Activated T-cell treated with anti-CD3 and anti-CD28 coated beads, Interleukin-2, amount 50 U/mL, for 72 hours (primary cell): ENCODE data around the gene NAALADL2. TPM values are rescaled to one million over a fixed set of nuclear protein-coding genes. Genes with fewer than 3 reads are reported as not detected.
"Not testable (repeated sequence)": the region's sequence is repeated elsewhere in the genome, so short reads cannot be mapped to it uniquely, and the experiment has no call there.

Source experiments
- ATAC-seq, 2 donors: fragments of 150-1000 bp; cut with Tn5 transposase; replicated peaks in 1 of 2; 2 replicates each; pipeline ENCODE4 v1.10.0; 2021; ENCODE audit warnings: moderate library complexity in 2 of 2, mild to moderate bottlenecking in 1 of 2
- DNase-seq, 2 donors: peaks; one replicate each; pipeline ENCODE4 v3.0.0; 2021 to 2022; ENCODE audit warnings: mixed read lengths in 1 of 2
- H3K27ac Mint-ChIP-seq: one replicate; pipeline ENCODE4 v1.8.0; 2022; ENCODE audit warnings: mild to moderate bottlenecking, moderate library complexity, mixed read lengths
- H3K27me3 Mint-ChIP-seq: one replicate; pipeline ENCODE4 v1.8.0; 2022; ENCODE audit warnings: low read depth, mixed read lengths
- H3K36me3 Mint-ChIP-seq, 2 donors: one replicate each; pipeline ENCODE4 v1.8.0; 2022; ENCODE audit warnings: mixed read lengths in 2 of 2, mild to moderate bottlenecking in 1 of 2; ENCODE audit not compliant: insufficient read depth in 2 of 2
- H3K4me1 Mint-ChIP-seq: one replicate; pipeline ENCODE4 v1.8.0; 2022; ENCODE audit warnings: low read depth, mixed read lengths
- H3K4me3 Mint-ChIP-seq, 2 donors: one replicate each; pipeline ENCODE4 v1.8.0; 2022; ENCODE audit warnings: mild to moderate bottlenecking in 2 of 2, mixed read lengths in 2 of 2, moderate library complexity in 2 of 2
- H3K9me3 Mint-ChIP-seq, 2 donors: one replicate each; pipeline ENCODE4 v1.8.0; 2022; ENCODE audit warnings: mixed read lengths in 2 of 2
- total RNA-seq, 2 donors: library from RNA; stranded (reverse); gene quantifications; one replicate each; pipeline ENCODE4 v1.2.3, GENCODE V29; 2022

The NAALADL2 gene
- total RNA-seq, 2 donors from 2014 or later = 0.58 TPM; not detected in 1

DNA sequence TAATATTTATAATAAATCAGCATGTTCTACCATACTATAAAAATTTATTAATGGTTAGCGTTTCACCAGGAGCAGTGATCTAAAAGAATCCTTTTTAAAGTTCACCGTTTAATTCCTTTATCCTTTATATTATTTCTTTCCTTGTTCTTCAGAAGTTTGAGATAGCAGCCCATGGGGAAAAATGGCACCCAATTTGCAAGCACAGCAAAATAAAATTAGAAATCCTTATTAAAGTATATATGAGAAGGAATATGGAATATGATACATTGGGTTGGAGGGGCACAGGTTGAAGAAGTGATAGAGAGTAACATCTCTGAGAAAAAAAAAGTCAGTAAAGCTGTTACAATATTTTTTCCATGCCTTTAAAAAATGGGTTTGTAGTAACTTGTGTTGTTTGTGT is 892.0 kb downstream of the NAALADL2 start:
- ATAC-seq (no peak), DNase-seq (no peak)
- H3K4me1 Mint-ChIP-seq = no peaks in the 10 kb centered on the region
- no peaks in the 10 kb centered on the region for H3K36me3 Mint-ChIP-seq
- peaks cover 2% of the 10 kb centered on the region in 2 donors for H3K9me3 Mint-ChIP-seq
- H3K27ac Mint-ChIP-seq = no peak overlapping the region
- H3K4me3 Mint-ChIP-seq = no peak overlapping the region
- H3K27me3 Mint-ChIP-seq = no peaks in the 10 kb centered on the region

GRCh38 chr3:175763948-175764347 is 904.8 kb downstream of the NAALADL2 start:
- Mint-ChIP-seq H3K4me3 (no peak overlapping the region), H3K27me3 (no peaks in the 10 kb centered on the region), H3K36me3 (no peaks in the 10 kb centered on the region), H3K27ac (no peak overlapping the region), H3K9me3 (peaks cover 4 to 7% of the 10 kb centered on the region in 2 donors), H3K4me1 (no peaks in the 10 kb centered on the region)
- DNase-seq = no peak
- no peak for ATAC-seq

GRCh38 chr3:175764722-175765121 is 905.6 kb downstream of the NAALADL2 start:
- Mint-ChIP-seq H3K27ac (no peak overlapping the region), H3K36me3 (no peaks in the 10 kb centered on the region), H3K4me3 (no peak overlapping the region), H3K4me1 (no peaks in the 10 kb centered on the region), H3K27me3 (no peaks in the 10 kb centered on the region), H3K9me3 (peaks cover 4 to 5% of the 10 kb centered on the region in 2 donors)
- no peak for ATAC-seq
- no peak for DNase-seq

- peaks cover 0 to 2% of the 10 kb centered on the region in 2 donors for H3K9me3 Mint-ChIP-seq
- no peak overlapping the region for H3K27ac Mint-ChIP-seq
- ATAC-seq = no peak
Measured at GRCh38 chr3:175770426-175770825, 911.3 kb downstream of the NAALADL2 start.

DNA sequence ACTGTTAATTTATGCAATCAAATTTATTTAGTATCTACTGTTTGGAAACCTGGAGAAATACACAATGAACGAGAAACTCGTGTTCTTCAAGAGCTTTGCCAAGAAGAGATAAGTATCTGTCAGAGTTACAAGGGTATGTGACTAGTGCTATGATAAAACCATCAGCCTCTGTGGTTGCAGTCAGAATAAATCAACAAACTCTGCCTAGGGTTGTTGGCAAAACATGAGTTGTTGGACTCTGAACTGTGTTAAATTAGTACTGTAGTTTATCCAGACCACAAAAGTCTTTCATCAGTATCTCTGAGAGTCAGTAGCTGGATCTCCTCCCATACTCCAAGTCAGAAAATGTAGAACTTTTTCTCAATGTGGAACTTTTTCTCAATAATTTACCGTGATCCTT is 918.4 kb downstream of the NAALADL2 start:
- DNase-seq (no peak), ATAC-seq (no peak)
- no peaks in the 10 kb centered on the region for H3K4me1 Mint-ChIP-seq
- H3K36me3 Mint-ChIP-seq = no peaks in the 10 kb centered on the region
- H3K27ac Mint-ChIP-seq = no peak overlapping the region
- no peaks in the 10 kb centered on the region for H3K27me3 Mint-ChIP-seq
- H3K9me3 Mint-ChIP-seq = peaks cover 3 to 6% of the 10 kb centered on the region in 2 donors
- no peak overlapping the region for H3K4me3 Mint-ChIP-seq

More at GRCh38 chr3:175770426-175770825, 911.3 kb downstream of the NAALADL2 start:
- DNase-seq = no peak
- no peaks in the 10 kb centered on the region for H3K27me3 Mint-ChIP-seq
- no peaks in the 10 kb centered on the region for H3K36me3 Mint-ChIP-seq
- no peak overlapping the region for H3K4me3 Mint-ChIP-seq
- no peaks in the 10 kb centered on the region for H3K4me1 Mint-ChIP-seq

- Mint-ChIP-seq H3K27me3 (no peaks in the 10 kb centered on the region), H3K27ac (no peak overlapping the region), H3K36me3 (no peaks in the 10 kb centered on the region), H3K9me3 (peaks cover 3 to 6% of the 10 kb centered on the region in 2 donors), H3K4me1 (no peaks in the 10 kb centered on the region), H3K4me3 (no peak overlapping the region)
- DNase-seq = no peak
- ATAC-seq = no peak
Measured at GRCh38 chr3:175777965-175778364, 918.8 kb downstream of the NAALADL2 start.

DNA sequence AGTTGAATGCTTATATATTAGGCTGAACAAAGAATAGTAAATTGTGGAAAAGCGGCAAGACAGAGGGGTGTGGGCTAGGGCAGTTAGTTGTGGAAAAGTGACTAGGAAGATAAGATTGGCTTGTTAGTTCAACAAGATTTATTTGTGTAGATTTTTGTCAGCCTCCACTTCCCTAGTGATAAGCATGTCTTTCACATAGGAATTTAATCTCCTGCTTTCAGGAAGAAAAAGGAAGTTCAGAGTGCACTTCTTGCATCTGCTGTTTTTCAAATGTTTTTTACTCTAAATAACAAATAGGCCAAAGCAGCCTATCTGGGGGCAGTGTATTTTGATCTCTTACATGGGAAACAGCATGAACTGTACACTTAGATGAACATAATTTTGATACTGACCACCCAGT is 919.9 kb downstream of the NAALADL2 start:
- DNase-seq (no peak), ATAC-seq (no peak)
- Mint-ChIP-seq H3K4me3 (no peak overlapping the region), H3K27ac (no peak overlapping the region), H3K27me3 (no peaks in the 10 kb centered on the region), H3K36me3 (no peaks in the 10 kb centered on the region), H3K4me1 (no peaks in the 10 kb centered on the region), H3K9me3 (peaks cover 3 to 6% of the 10 kb centered on the region in 2 donors)

DNA sequence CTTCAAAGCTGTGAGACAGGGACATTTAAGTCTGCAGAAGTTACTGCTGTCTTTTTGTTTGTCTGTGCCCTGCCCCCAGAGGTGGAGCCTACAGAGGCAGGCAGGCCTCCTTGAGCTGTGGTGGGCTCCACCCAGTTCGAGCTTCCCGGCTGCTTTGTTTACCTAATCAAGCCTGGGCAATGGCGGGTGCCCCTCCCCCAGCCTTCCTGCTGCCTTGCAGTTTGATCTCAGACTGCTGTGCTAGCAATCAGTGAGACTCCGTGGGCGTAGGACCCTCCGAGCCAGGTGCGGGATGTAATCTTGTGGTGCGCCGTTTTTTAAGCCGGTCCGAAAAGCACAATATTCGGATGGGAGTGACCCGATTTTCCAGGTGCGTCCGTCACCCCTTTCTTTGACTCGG is 928.0 kb downstream of the NAALADL2 start:
- H3K36me3 Mint-ChIP-seq, H3K4me3 Mint-ChIP-seq, H3K4me1 Mint-ChIP-seq, H3K27me3 Mint-ChIP-seq, H3K9me3 Mint-ChIP-seq, ATAC-seq, H3K27ac Mint-ChIP-seq, DNase-seq: not testable (repeated sequence)

- peaks cover 0 to 1% of the 10 kb centered on the region in 2 donors for H3K36me3 Mint-ChIP-seq
- no peaks in the 10 kb centered on the region for H3K4me1 Mint-ChIP-seq
- H3K4me3 Mint-ChIP-seq = no peak overlapping the region
- no peak overlapping the region for H3K27ac Mint-ChIP-seq
- H3K9me3 Mint-ChIP-seq = peaks cover 3 to 4% of the 10 kb centered on the region in 2 donors
- ATAC-seq (no peak), DNase-seq (no peak)
- H3K27me3 Mint-ChIP-seq = no peaks in the 10 kb centered on the region
Measured at GRCh38 chr3:175792245-175792644, 933.1 kb downstream of the NAALADL2 start.

DNA sequence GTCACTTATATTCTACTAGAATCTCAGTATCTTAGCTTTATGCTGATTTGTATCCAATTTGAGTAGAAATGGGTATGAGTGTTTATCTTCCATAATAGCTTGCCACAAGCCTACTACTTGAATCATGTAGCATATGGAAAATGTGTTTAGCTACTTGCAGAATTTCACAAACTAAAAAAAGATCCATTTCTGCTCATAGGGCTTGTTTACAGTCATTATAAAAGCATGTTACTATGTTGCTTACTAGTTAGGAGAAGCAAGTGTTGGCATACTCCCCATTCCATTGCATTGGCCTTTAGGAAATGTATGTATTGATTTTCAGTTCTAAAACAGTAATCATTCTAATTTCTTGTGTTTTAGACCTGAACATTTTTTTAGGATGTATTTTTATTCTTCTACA is 939.2 kb downstream of the NAALADL2 start:
- H3K4me3 Mint-ChIP-seq = no peak overlapping the region
- peaks cover 3 to 7% of the 10 kb centered on the region in 2 donors for H3K9me3 Mint-ChIP-seq
- ATAC-seq (no peak), DNase-seq (no peak)
- no peaks in the 10 kb centered on the region for H3K4me1 Mint-ChIP-seq
- H3K27ac Mint-ChIP-seq = no peak overlapping the region
- H3K27me3 Mint-ChIP-seq = no peaks in the 10 kb centered on the region
- H3K36me3 Mint-ChIP-seq = no peaks in the 10 kb centered on the region

GRCh38 chr3:175805825-175806224 is 946.7 kb downstream of the NAALADL2 start:
- DNase-seq (no peak), ATAC-seq (no peak)
- H3K27me3 Mint-ChIP-seq = no peaks in the 10 kb centered on the region
- H3K36me3 Mint-ChIP-seq = no peaks in the 10 kb centered on the region
- no peaks in the 10 kb centered on the region for H3K4me1 Mint-ChIP-seq
- H3K9me3 Mint-ChIP-seq = no peaks in the 10 kb centered on the region
- no peak overlapping the region for H3K4me3 Mint-ChIP-seq
- H3K27ac Mint-ChIP-seq = no peak overlapping the region

- no peaks in the 10 kb centered on the region for H3K4me1 Mint-ChIP-seq
- H3K27me3 Mint-ChIP-seq = no peaks in the 10 kb centered on the region
- no peak overlapping the region for H3K27ac Mint-ChIP-seq
- H3K36me3 Mint-ChIP-seq = no peaks in the 10 kb centered on the region
- H3K9me3 Mint-ChIP-seq = peaks cover 0 to 2% of the 10 kb centered on the region in 2 donors
- DNase-seq (no peak), ATAC-seq (no peak)
- no peak overlapping the region for H3K4me3 Mint-ChIP-seq
Measured at GRCh38 chr3:175807175-175807574, 948.0 kb downstream of the NAALADL2 start.

GRCh38 chr3:175818811-175819464 is 959.8 kb downstream of the NAALADL2 start:
- Mint-ChIP-seq H3K4me3 (no peak overlapping the region), H3K36me3 (peaks cover 1% of the 10 kb centered on the region in 2 donors), H3K9me3 (peaks cover 12 to 13% of the 10 kb centered on the region in 2 donors), H3K27ac (no peak overlapping the region), H3K4me1 (no peaks in the 10 kb centered on the region), H3K27me3 (no peaks in the 10 kb centered on the region)
- ATAC-seq (no peak), DNase-seq (no peak)
